Mucosa of stomach (tissue), 1 donor: ENCODE results near the gene TEX48.

Source experiments
- H3K27me3 ChIP-seq: one replicate; pipeline ENCODE4 v1.7.0; 2013; ENCODE audit warnings: mild to moderate bottlenecking, low read length; ENCODE audit not compliant: control insufficient read depth, insufficient read depth
- H3K36me3 ChIP-seq: one replicate; pipeline ENCODE4 v1.7.0; 2013; ENCODE audit warnings: low read length; ENCODE audit not compliant: control insufficient read depth, insufficient read depth
- H3K4me1 ChIP-seq: one replicate; pipeline ENCODE4 v1.7.0; 2013; ENCODE audit warnings: mild to moderate bottlenecking, low read length; ENCODE audit not compliant: control insufficient read depth, insufficient read depth
- H3K4me3 ChIP-seq: one replicate; pipeline ENCODE4 v1.7.0; 2013; ENCODE audit warnings: low read length
- H3K9ac ChIP-seq: one replicate; pipeline ENCODE4 v1.7.0; 2013; ENCODE audit warnings: mild to moderate bottlenecking, low read length, moderate library complexity
- H3K9me3 ChIP-seq: one replicate; pipeline ENCODE4 v1.7.0; 2013; ENCODE audit warnings: mild to moderate bottlenecking, low read length, moderate library complexity; ENCODE audit not compliant: control insufficient read depth
- donor health status: Pancreatic carcinoma.

The TEX48 gene

DNA sequence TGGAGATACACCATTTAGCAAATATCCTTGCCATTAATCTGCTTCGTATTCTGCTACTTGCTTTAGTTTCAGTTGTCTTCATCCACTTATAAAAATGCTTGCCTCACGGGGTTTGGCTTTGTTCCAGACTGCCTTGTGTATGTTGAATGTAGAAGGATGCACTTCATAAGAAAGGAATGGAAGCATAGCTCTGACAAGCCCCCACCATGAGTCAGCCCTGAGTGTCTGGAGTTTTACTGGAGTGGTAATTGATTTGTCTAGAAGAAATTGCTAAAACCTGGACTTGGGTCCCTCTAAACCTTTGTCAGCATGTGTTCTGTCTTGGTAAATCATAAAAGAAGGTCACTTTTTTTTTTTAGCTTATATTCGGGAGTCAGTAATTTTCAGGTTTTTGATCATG, 4.6 kb downstream of the TEX48 start:
- Histone ChIP-seq H3K27me3 (no peaks in the 10 kb centered on the region), H3K9ac (no peak overlapping the region), H3K4me1 (no peaks in the 10 kb centered on the region), H3K9me3 (no peaks in the 10 kb centered on the region), H3K36me3 (no peaks in the 10 kb centered on the region), H3K4me3 (no peak overlapping the region)

DNA sequence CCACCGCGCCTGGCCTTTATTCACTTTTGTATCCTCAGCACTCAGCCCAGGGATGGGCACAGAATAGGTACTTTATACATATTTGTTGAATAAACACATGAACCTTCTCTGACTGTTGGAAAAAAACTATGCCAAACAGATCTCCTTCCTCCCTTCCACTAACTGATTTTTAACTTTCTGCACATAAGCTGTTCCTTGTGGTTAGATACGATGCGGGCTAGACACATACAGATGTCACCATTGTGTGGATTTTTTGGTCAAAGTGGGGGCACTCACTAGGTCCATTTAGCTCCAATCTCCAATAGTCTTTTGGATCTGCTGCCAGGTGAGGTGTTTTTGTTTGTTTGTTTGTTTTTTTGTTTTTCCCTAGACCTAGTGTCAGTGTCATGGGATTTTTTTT, 5.1 kb downstream of the TEX48 start:
- Histone ChIP-seq H3K9ac (no peak overlapping the region), H3K36me3 (no peaks in the 10 kb centered on the region), H3K4me3 (no peak overlapping the region), H3K9me3 (no peaks in the 10 kb centered on the region), H3K27me3 (no peaks in the 10 kb centered on the region), H3K4me1 (peaks cover under 1% of the 10 kb centered on the region)

DNA sequence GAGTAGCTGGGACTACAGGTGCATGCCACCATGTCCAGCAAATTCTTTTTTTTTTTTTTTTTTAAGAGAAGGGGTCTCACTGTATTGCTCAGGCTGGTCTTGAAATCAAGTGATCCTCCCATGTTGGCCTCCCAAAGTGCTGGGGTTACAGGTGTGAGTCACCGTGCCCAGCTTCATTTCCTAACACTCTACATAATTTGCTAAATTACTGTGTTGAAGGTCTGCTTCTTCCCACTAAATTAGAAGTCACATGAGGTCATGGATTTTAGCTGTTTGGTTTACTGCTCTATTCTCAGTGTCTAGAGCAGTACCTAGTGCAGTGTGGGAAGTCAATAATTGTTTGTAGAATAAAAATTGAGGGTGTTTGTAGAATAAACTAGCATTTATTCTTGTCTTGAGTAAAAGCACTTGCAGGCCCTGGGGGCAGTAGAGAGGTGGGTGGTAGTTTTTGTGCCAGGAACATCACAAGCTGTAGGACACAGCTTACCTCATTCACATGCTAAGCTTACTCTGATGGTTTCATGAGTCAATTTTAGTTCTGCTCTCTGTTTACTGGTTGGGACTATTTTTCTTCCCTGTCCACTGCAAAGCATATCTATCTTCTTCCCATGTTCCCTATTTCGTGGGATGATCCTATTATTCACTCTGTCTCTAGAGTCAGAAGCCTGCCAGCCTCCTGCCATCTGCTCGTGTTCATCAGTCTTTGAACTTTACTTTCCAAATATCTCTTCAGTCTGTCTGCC, 7.0 kb downstream of the TEX48 start:
- Histone ChIP-seq H3K4me3 (no peak overlapping the region), H3K9ac (no peak overlapping the region), H3K9me3 (no peaks in the 10 kb centered on the region), H3K4me1 (peaks cover 9% of the 10 kb centered on the region), H3K27me3 (no peaks in the 10 kb centered on the region), H3K36me3 (no peaks in the 10 kb centered on the region)

DNA sequence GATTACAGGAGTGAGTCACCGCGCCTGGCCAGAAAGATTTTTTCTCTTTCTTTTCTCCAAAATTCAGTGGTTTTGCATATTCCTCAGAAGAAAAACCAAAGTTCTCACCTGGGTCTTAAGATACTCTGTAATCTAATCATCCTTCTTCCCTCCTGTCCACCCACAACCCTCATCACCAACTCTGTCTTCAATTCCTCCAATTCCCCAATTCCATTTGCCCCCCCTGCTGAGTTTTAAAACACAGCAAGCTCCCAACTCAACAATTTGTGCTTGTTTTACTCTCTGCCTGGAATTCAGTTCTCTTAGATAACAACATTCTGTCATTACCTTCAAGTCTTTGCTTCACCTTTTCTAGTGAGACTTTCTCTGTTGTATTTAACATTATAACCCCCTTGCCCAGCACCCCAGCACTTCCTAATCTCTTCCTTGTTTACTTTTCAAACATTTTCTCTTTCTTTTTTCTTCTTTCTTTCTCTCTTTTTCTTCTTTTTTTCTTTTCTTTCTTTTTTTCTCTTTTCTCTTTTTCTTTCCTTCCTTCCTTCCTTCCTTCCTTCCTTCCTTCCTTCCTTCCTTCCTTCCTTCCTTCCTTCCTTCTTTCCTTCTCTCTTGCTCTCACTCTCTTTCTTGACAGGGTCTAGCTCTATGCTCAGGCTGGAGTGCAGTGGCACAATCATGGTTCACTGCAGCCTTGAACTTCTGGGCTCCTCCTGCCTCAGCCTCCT, 7.8 kb downstream of the TEX48 start:
- no peaks in the 10 kb centered on the region for H3K36me3 ChIP-seq
- no peak overlapping the region for H3K9ac ChIP-seq
- H3K4me1 ChIP-seq = peaks cover 9% of the 10 kb centered on the region
- H3K9me3 ChIP-seq = no peaks in the 10 kb centered on the region
- H3K27me3 ChIP-seq = no peaks in the 10 kb centered on the region
- no peak overlapping the region for H3K4me3 ChIP-seq

DNA sequence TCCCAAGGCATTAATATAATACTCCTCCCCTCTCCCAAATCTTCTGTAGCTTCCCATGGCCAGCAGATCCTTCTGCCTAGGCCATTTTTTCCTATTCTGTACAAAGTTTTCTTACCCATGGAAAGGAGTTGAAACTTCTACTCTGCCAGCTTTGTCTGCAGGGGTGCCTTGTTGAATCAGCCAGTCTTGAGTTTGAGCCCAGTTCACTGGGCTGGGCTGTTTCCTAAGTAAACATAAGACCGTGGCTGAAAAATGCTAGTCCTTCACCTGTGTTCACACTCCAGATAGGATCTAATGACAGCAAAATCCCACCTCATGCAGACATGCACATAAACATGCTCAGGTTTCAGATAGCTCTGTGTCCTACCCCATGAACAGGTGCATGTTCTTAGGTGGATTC, 10.4 kb downstream of the TEX48 start:
- Histone ChIP-seq H3K4me3 (no peak overlapping the region), H3K4me1 (peaks cover 9% of the 10 kb centered on the region), H3K27me3 (no peaks in the 10 kb centered on the region), H3K9ac (no peak overlapping the region), H3K36me3 (no peaks in the 10 kb centered on the region), H3K9me3 (no peaks in the 10 kb centered on the region)

DNA sequence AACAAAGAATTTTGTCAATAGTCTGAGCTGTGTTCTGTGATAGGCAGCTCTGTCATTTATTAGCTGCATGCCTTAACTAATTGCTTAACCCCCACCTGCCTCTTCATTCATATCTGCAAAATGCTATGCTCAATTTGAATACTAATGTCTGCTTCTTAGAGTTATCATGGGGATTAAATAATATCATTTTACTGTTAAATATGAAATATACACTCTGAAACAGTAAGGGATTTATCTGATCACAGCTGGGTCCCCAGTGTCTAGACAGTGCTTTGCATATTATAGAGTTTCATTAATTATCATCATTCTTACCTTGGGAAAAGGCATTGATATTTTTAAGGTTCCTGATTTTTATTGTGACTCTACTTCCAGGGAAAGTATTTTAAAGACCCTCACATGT, 12.0 kb downstream of the TEX48 start:
- H3K36me3 ChIP-seq = no peaks in the 10 kb centered on the region

DNA sequence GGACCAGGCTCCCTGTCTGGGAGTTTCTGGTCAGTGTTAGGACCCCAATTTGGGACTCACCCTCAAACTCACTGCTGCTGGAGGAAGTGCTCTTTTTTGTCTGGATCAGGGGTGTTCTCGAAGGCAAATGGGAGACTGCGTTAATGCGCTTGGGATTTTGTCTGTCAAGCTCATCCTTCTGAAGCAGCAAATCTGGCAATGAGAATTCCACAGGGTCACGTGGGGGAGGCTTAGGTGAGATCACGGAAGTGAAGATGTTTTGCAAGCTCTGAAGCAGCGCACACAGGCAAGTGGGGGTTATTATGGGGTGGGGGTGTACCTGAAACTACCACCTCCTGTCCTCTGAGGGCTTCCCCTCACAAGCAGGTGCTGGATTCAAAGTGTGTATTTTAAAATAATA, 13.8 kb downstream of the TEX48 start:
- H3K4me3 ChIP-seq = no peak overlapping the region
- H3K36me3 ChIP-seq = no peaks in the 10 kb centered on the region
- no peak overlapping the region for H3K9ac ChIP-seq
- H3K27me3 ChIP-seq = no peaks in the 10 kb centered on the region
- peaks cover 9% of the 10 kb centered on the region for H3K4me1 ChIP-seq
- H3K9me3 ChIP-seq = no peaks in the 10 kb centered on the region

More for the DNA sequence above, 12.0 kb downstream of the TEX48 start:
- no peak overlapping the region for H3K4me3 ChIP-seq
- no peaks in the 10 kb centered on the region for H3K9me3 ChIP-seq
- no peaks in the 10 kb centered on the region for H3K27me3 ChIP-seq
- no peak overlapping the region for H3K9ac ChIP-seq
- peaks cover 9% of the 10 kb centered on the region for H3K4me1 ChIP-seq

DNA sequence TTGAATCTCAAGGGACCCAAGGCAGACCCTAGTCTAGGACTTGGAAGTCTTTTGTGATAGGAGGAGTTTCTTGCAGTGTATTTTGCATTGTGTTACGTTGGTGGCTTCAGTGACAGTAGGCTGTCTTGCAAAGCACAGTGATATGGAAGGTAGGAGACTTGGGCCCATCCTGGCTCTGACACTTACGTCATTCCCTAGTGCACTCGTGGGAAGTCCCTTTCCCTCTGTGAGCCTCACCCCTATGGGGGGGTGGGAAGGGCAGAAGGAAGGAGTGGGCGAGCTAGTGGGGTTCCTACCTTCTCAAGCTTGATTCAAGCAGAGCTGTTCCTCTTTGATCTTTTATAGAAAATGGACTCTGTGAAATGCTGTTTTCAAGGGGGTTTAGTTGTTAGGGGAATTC, 15.1 kb downstream of the TEX48 start:
- Histone ChIP-seq H3K9me3 (no peaks in the 10 kb centered on the region), H3K36me3 (no peaks in the 10 kb centered on the region), H3K4me1 (peaks cover 7% of the 10 kb centered on the region), H3K9ac (no peak overlapping the region), H3K27me3 (peaks cover 11% of the 10 kb centered on the region), H3K4me3 (no peak overlapping the region)

DNA sequence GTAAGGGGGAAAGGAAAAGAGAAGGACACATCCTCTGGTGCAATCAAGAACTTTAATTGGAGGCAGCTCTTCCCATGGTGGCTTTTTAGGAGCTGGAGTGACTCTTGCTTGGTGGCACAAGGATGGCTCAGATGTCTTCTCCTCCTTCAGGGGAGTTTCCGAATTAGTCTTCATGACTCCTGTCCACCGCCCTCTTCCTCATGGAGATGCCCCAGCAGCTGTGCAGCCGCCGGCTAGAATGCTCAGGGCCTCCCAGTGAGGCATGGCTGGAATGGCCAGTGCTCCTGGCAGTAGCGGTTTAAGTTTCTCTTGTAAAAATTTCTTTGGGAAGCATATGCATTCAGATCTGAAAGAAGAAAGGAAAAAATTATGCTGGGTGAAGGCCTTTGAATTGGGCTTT, 15.6 kb downstream of the TEX48 start:
- no peak overlapping the region for H3K9ac ChIP-seq

DNA sequence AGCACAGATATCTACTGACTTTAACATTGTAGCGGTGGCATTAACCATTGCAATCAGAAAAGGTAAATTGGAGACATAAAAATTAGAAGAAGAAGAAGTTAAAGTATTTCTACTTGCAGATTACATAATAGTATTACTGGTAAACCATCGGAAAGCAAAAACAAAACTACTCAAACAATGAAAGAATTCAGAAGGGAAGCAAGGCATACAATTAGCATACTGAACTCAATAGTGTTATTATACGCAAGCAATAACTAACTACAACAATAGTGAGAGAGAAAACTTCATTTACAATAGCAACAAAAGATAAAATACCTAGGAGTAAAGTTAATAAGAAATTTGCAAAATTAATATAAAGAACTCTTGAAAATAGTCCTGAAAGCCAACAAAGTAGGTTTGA, 17.8 kb downstream of the TEX48 start:
- no peak overlapping the region for H3K4me3 ChIP-seq
- no peak overlapping the region for H3K9ac ChIP-seq
- H3K9me3 ChIP-seq = no peaks in the 10 kb centered on the region

More for the DNA sequence above, 15.6 kb downstream of the TEX48 start:
- H3K4me1 ChIP-seq = peaks cover 3% of the 10 kb centered on the region
- peaks cover 15% of the 10 kb centered on the region for H3K27me3 ChIP-seq
- no peaks in the 10 kb centered on the region for H3K9me3 ChIP-seq
- no peaks in the 10 kb centered on the region for H3K36me3 ChIP-seq
- H3K4me3 ChIP-seq = no peak overlapping the region

DNA sequence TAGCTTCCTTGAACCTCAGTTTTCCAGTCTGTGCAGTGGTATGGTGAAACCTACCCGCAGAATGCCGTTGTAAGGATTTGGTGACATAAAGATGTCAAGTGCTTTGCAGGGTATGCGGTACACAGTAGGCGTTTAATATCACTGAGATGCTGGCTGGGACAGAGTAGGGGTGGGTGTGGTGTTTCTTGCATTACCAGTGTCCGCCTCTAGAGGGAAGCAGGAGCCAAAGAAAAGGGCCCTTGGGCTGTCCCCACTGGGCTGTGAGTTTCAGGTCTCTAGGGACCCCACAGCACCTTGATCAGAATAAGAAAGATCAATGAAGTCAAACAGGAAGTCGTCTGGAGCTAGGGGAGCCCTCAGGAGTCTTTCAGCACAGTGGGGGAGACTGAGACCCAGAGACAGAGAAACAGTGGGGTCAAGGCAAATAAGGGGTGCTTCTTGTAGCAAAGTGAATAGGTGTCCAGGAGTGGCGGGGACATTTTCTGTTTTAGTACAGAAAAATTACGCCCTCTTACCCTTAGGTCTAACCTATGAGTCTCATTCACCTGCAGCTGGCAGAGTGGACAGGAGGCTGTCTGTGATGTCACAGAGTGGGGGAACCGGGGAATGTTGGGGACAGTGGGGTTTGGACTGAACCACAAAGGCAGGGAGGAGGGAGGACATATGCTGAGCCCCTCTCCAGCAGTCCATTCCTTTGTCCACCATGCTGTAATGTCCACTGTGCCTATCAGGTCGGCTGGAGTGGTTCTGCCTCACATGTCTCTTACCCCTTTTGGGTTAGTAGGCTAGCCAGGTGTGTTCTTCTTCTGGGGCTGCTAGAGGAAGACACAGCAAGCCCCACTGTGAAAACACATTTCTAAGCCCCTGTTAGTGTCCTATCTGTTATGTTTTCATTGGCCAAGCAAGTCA, 19.7 kb downstream of the TEX48 start:
- Histone ChIP-seq H3K4me1 (no peaks in the 10 kb centered on the region), H3K36me3 (no peaks in the 10 kb centered on the region), H3K4me3 (no peak overlapping the region), H3K9me3 (no peaks in the 10 kb centered on the region), H3K27me3 (peaks cover 15% of the 10 kb centered on the region), H3K9ac (no peak overlapping the region)

More for the DNA sequence above, 17.8 kb downstream of the TEX48 start:
- no peaks in the 10 kb centered on the region for H3K4me1 ChIP-seq
- H3K27me3 ChIP-seq = peaks cover 15% of the 10 kb centered on the region
- H3K36me3 ChIP-seq = no peaks in the 10 kb centered on the region

DNA sequence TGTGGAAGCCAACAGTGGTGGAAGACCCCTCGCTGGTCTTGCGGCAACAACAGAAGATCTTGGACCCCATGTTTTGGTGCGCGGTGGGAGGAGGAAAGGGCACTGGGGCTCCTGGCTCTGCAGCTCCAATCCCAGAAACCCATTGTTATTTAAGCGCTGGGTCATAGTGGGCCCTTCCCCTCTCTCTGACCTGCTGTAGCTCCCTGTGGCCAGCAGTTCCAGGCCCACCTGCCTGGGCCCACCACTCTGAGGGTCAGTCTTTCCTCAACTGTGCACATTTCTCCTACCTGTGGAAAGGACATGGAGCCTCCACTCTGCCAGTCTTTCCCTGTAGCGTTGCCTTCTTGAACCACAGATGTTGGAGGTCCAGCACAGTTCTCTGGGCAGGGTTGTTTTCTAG, 24.3 kb downstream of the TEX48 start, which contains the start of gene TEX53:
TSS of gene TEX53 (minus strand) at position 101 of the 400 bp plus-strand sequence. CDS start at position 70, 31 bp downstream.
- H3K4me1 ChIP-seq = no peaks in the 10 kb centered on the region
- H3K27me3 ChIP-seq = peaks cover 12% of the 10 kb centered on the region
- H3K9me3 ChIP-seq = no peaks in the 10 kb centered on the region
- H3K9ac ChIP-seq = no peak within 1 kb of the TSS
- no peaks in the 10 kb centered on the region for H3K36me3 ChIP-seq
- no peak within 1 kb of the TSS for H3K4me3 ChIP-seq
